Lower leg skin (tissue), 4 donors: ENCODE data around the gene YTHDF1. TPM values are rescaled to one million over a fixed set of nuclear protein-coding genes. Genes with fewer than 3 reads are reported as not detected.

Source experiments
- DNase-seq, 2 donors: peaks; one replicate each; pipeline ENCODE4 v3.0.0-alpha.2; 2019; ENCODE audit warnings: low spot score in 2 of 2
- H3K4me3 ChIP-seq: fragments of 200-600 bp; sonication (generic); 2 replicates; pipeline ENCODE4 v1.5.1; 2017; ENCODE audit warnings: mild to moderate bottlenecking, low read depth; ENCODE audit not compliant: poor library complexity, severe bottlenecking
- POLR2A ChIP-seq, 2 donors: fragments of 450-650 bp; IDR thresholded peaks; one replicate each; pipeline ENCODE4 v1.6.1; 2016 to 2017; ENCODE audit warnings: antibody characterized with exemption in 2 of 2, mild to moderate bottlenecking in 1 of 2, moderate library complexity in 1 of 2
- WGBS, 2 donors: methylation state at CpG; one replicate each; pipeline ENCODE4 v1.1.5; 2018; 5-methylcytosine and 5-hydroxymethylcytosine counted together
- intact Hi-C: fragments of 100-400 bp; cut with DNase I; formaldehyde crosslinking; loops from one replicate; pipeline ENCODE4 v1.15.0; 2023; ENCODE audit warnings: low total_unique reads
- total RNA-seq, 4 donors: library from RNA; depleted of rRNA; stranded (reverse); fragments of >200 nt; gene quantifications; one replicate each; pipeline ENCODE4 v1.1.0, GENCODE V29; 2016
- TF ChIP-seq, protein P1 (sequence below), 3 donors: fragments of 450-650 bp; IDR thresholded peaks; one replicate each; pipeline ENCODE4 v1.5.1; 2016; ENCODE audit warnings: antibody characterized with exemption in 3 of 3, mild to moderate bottlenecking in 3 of 3, moderate library complexity in 2 of 3

YTHDF1 gene
- total RNA-seq, 4 donors from 2014 or later: 28.1 to 32.2 (median 30.6) TPM

DNA sequence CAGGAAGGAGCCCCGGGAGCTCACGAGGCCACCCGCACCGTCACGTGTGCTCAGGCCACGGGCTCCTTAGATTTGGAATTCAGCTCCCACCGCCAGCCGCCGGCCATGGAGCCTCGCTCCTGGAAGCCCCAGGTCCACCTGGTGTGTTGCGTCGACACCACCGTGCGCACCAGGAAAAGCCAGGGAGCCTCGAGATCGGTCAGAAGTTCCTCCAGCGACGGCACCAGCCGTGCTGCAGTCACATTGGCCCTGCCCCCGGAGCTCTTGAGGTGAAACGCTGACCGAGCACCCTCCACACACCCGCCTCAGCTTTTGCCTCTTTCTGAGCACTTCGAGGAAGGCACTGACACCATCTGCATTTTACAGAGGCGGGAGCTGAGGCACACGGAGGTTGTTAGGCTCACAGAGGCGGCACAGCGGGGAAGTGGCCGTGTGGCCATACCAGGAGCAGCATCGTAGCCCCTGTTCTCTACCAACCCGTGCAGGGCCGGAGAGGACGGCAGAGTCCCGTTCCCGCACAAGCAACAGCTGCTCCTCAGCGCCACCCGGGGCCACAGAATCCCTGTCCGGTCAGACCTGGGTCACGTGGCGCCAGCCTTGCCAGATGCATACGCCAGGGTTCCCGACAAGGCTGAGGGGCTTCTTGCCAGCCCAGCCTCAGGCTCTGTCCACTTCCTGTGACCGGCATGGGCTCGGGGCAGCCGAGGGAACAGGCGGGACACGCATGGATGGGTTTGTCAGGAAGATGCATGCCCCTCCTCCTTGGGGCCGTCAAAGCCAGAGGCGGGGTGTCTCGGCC, 30.8 kb upstream of the YTHDF1 start:
- H3K4me3 ChIP-seq: no peak overlapping the region
- intact Hi-C loops: no loop called here
- no peak for DNase-seq
- WGBS, 2 donors: 52 to 58% methylated on average over 32 to 45 of the region's 50 CpGs
- no peak for TF ChIP-seq POLR2A (IDR thresholded peaks at IDR 0.05)
- TF ChIP-seq, protein P1, sequence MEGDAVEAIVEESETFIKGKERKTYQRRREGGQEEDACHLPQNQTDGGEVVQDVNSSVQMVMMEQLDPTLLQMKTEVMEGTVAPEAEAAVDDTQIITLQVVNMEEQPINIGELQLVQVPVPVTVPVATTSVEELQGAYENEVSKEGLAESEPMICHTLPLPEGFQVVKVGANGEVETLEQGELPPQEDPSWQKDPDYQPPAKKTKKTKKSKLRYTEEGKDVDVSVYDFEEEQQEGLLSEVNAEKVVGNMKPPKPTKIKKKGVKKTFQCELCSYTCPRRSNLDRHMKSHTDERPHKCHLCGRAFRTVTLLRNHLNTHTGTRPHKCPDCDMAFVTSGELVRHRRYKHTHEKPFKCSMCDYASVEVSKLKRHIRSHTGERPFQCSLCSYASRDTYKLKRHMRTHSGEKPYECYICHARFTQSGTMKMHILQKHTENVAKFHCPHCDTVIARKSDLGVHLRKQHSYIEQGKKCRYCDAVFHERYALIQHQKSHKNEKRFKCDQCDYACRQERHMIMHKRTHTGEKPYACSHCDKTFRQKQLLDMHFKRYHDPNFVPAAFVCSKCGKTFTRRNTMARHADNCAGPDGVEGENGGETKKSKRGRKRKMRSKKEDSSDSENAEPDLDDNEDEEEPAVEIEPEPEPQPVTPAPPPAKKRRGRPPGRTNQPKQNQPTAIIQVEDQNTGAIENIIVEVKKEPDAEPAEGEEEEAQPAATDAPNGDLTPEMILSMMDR (IDR thresholded peaks at IDR 0.05): no peak

DNA sequence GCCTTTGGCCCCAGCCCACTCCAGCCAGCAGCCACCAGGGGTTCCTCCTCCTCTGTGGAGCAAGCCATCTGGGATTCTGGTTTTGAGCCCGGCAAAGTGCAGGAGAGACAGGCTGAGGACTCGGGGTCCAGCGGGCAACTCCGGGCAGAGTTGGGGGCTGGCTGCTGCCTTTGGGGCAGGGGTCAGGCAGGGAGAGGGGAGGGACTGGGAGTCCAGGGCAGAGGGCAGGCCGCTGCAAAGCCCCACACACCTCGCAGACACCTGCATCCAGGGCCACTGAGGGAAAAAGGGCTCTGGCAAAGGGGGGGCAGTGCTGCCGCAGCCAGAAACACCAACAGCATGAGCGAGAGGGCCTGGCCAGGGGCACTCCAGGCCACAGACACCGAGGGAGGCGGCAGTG, 28.5 kb upstream of the YTHDF1 start:
- no peak overlapping the region for H3K4me3 ChIP-seq
- intact Hi-C loops: no loop called here
- WGBS, 2 donors: 87 to 94% methylated on average over 3 to 10 of the region's 10 CpGs
- no peak for TF ChIP-seq POLR2A (IDR thresholded peaks at IDR 0.05)
- TF ChIP-seq, protein P1 (IDR thresholded peaks at IDR 0.05): no peak
- no peak for DNase-seq

DNA sequence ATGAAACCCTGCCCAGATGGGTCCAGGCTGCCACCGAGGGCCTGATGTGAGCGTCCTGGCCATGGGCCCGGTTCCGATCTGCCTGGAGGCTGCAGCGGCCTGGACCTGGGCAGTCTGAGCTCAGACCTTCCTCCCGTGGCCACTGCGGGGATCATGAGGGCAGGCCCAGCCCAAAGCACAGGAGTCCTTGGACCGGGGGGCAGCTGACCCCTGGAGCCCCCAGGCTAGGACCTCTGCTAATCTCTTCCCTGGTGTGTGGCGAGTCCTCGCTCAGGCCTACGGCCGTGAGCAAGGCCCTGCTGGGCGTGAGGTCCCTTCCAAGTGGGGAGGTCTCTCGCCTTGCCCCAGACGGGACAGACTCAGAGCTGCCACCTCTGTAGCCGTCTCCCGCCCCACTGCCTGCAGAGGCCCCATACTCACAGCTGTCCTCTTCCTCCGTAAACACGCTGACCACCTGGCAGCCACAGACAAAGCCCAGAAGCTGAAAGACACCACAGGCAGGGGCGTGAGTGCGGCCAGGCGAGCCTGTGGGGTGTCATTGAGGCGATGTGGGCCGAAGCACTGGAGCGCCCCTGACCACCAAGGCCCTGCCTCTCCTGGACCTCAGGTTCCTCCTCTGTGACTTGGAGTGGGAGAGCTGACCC, 27.8 kb upstream of the YTHDF1 start:
- intact Hi-C loops: no loop called here
- DNase-seq: no peak
- TF ChIP-seq, protein P1 (IDR thresholded peaks at IDR 0.05): no peak
- no peak for TF ChIP-seq POLR2A (IDR thresholded peaks at IDR 0.05)
- no peak overlapping the region for H3K4me3 ChIP-seq
- 85 to 91% methylated on average over 25 of the region's 25 CpGs for WGBS, 2 donors

DNA sequence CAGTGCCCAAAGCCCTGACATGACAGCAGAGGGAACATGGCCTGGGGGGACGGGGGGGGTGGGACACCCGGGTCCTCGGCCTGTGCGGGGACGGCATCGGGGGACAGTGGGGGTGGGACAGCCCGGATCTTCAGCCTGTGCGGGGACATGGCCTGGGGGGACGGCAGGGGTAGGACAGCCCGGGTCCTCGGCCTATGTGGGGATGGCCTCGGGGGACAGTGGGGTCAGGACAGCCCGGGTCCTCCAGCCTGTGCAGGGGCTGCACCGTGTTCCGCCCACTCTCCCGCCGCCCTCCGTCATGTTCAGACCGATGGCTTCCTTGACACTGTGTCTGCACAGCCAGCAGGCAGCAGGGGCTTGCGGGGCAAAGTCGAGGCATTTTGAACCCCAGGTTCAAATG, 26.8 kb upstream of the YTHDF1 start:
- TF ChIP-seq, protein P1 (IDR thresholded peaks at IDR 0.05): no peak
- intact Hi-C loops: no loop called here
- DNase-seq: no peak
- WGBS, 2 donors: 86 to 87% methylated on average over 13 to 21 of the region's 21 CpGs
- H3K4me3 ChIP-seq: no peak overlapping the region

DNA sequence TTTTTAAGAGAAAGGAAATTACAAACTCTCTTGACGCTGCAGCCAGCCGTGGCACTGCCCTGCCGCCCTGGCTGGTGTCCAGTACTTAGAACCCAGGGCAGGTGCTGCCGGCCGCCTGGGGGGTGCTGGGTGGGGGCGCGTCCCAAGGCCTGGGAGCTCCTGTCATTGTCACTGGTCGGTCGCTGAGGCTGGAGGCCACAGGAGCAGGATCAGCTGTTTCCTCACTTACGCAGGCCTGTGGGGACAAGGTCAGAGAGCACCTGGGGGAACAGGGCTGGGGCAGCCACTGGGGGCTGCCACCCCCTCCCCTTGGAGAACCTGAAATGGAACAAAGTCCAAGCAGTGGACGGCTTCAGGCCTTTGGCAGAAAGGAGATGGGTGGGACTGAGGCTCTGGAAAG, 25.3 kb upstream of the YTHDF1 start:
- intact Hi-C loops: no loop called here
- TF ChIP-seq, protein P1 (IDR thresholded peaks at IDR 0.05): no peak
- TF ChIP-seq POLR2A (IDR thresholded peaks at IDR 0.05): no peak
- WGBS, 2 donors: 40 to 46% methylated on average over 11 of the region's 11 CpGs
- DNase-seq: no peak
- H3K4me3 ChIP-seq: no peak overlapping the region
